Testis (tissue), 2 donors: Measurements from ENCODE around the gene EIPR1.

ENCODE experiments used
- POLR2A ChIP-seq: fragments of 450-650 bp; IDR thresholded peaks from one replicate; pipeline ENCODE4 v1.6.1; 2017; ENCODE audit warnings: antibody characterized with exemption, mild to moderate bottlenecking, moderate library complexity
- TF ChIP-seq, protein P1 (sequence below), 3 experiments: fragments of 450-650 bp in 2 of 3; fragments of 200-600 bp in 1 of 3; sonication (generic) in 1 of 3; IDR thresholded peaks; one replicate each; pipeline ENCODE4 v1.5.1; 2016 to 2019; ENCODE audit warnings: antibody characterized with exemption in 3 of 3, mild to moderate bottlenecking in 2 of 3, moderate library complexity in 1 of 3

DNA sequence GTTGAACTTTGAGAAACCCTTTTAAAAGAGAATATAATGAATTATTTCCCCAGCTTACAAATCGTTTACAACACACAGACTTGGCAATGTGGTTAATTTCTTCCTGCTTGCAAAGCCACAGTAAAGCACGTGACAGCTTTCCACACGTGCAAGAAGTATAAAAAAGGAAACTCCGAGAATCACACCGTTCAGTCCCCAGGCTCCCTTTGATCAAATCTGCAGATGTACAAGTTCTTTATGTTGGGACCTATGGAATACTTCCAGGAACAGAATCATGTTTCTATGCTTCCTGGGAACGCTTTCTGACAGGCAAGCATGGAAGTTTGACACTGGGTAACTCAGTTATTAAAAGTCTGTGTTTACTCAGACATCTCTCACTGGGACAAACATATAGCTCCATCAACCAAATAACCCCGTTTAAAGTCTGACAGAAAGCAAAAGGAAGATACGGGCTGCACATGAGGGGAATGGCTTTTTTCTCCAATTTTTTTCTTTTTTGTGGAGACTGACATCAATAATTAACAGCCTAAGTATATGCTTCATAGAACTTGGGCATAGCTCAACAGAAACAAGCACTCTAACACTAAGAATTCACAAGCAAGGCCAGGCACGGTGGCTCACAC lies 134.8 kb downstream of the EIPR1 start:
- TF ChIP-seq, protein P1, sequence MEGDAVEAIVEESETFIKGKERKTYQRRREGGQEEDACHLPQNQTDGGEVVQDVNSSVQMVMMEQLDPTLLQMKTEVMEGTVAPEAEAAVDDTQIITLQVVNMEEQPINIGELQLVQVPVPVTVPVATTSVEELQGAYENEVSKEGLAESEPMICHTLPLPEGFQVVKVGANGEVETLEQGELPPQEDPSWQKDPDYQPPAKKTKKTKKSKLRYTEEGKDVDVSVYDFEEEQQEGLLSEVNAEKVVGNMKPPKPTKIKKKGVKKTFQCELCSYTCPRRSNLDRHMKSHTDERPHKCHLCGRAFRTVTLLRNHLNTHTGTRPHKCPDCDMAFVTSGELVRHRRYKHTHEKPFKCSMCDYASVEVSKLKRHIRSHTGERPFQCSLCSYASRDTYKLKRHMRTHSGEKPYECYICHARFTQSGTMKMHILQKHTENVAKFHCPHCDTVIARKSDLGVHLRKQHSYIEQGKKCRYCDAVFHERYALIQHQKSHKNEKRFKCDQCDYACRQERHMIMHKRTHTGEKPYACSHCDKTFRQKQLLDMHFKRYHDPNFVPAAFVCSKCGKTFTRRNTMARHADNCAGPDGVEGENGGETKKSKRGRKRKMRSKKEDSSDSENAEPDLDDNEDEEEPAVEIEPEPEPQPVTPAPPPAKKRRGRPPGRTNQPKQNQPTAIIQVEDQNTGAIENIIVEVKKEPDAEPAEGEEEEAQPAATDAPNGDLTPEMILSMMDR (IDR thresholded peaks at IDR 0.05): no peak
- no peak for TF ChIP-seq POLR2A
